GM10266 (cell line): ENCODE measurements around the gene BCAT1.

Experiments used
- DNase-seq: peaks from one replicate; pipeline ENCODE4 v3.0.0; 2012; ENCODE audit errors: extremely low spot score
- TF ChIP-seq, protein P1 (sequence below): IDR thresholded peaks from 2 replicates; pipeline ENCODE4 v1.5.1; 2012; ENCODE audit warnings: mild to moderate bottlenecking, low read depth; ENCODE audit not compliant: control insufficient read depth, insufficient read depth; ENCODE audit errors: missing control alignments

The BCAT1 gene

GRCh38 chr12:24991209-24992049 is 42.5 kb upstream of the BCAT1 start:
- peak; percentile 52 for DNase-seq
- TF ChIP-seq, protein P1, sequence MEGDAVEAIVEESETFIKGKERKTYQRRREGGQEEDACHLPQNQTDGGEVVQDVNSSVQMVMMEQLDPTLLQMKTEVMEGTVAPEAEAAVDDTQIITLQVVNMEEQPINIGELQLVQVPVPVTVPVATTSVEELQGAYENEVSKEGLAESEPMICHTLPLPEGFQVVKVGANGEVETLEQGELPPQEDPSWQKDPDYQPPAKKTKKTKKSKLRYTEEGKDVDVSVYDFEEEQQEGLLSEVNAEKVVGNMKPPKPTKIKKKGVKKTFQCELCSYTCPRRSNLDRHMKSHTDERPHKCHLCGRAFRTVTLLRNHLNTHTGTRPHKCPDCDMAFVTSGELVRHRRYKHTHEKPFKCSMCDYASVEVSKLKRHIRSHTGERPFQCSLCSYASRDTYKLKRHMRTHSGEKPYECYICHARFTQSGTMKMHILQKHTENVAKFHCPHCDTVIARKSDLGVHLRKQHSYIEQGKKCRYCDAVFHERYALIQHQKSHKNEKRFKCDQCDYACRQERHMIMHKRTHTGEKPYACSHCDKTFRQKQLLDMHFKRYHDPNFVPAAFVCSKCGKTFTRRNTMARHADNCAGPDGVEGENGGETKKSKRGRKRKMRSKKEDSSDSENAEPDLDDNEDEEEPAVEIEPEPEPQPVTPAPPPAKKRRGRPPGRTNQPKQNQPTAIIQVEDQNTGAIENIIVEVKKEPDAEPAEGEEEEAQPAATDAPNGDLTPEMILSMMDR: peak; percentile 50

DNA sequence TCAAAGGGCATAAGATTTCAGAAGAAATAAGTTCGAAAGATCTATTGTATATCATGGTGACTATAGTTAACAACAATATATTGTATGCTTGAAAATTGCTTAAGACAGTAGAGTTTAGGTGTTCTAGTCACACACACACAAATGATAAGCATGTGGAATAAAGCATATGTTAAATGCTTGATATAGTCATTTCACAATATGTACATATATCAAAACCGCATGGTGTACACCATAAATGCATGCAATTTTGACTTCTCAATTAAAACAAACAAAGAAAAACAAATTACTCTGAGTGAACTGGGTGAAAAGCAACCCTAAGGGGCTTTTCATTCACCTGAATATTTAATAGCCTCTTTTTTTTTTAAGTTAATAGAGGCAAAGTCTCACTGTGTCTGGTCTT is 40.3 kb upstream of the BCAT1 start:
- TF ChIP-seq, protein P1: no peak
- no peak for DNase-seq

GRCh38 chr12:24982250-24982649 is 33.3 kb upstream of the BCAT1 start:
- TF ChIP-seq, protein P1: no peak
- no peak for DNase-seq

DNA sequence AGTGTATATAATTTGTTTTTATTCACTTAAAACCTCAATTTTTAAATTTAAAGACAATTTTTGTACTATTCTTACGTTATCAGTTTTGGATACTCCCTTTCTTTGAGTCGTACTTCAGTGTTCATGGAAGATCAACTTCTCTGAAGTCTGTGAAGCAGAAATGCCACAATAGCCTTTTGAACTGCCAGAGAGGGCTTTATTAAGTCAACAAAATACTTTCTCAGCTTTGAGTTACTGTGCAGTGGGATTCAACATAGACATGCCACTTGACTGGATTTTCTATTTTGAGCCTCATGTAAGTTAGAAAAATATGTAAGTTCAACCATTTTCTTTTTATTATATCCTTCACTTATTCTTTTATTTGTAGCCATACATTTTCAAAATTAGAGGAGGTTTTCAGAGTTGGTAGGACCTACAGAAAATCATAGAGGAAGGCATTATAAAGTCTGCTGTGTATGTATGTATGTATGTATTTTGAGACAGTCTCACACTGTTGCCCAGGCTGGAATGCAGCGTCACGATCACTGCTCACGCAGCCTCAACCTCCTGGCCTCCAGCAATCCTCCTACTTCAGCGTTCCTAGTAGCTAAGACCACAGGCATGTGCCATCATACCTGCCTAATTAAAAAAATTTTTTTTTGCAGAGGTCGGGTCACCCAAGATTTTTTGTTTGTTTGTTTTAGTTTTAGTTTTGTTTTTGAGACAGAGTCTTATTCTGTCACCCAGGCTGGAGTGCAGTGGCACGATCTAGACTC is 31.3 kb upstream of the BCAT1 start:
- TF ChIP-seq, protein P1: no peak
- no peak for DNase-seq

GRCh38 chr12:24979329-24979728 is 30.4 kb upstream of the BCAT1 start:
- no peak for DNase-seq
- TF ChIP-seq, protein P1: no peak

DNA sequence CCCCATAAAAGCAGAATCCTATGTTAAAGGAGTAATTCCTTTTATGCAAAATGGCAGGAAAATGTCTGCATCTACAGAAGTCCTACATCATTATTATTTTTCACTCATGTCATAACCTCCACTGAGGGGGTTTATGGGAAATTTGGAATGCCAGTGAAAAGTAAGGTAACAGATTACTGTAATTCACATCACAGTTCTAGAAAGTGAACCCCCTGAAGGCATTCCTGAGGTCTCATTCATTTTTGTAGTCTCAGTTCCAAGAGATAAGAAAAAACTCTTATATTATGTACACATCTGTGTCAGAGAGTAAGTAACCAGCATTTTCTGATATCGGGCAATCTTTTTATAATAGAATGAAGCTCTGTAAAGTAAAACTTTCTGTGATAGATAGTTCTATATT is 28.8 kb upstream of the BCAT1 start:
- DNase-seq: no peak
- TF ChIP-seq, protein P1: no peak

- TF ChIP-seq, protein P1: no peak
- no peak for DNase-seq
Measured at GRCh38 chr12:24977060-24977459, 28.2 kb upstream of the BCAT1 start.
